Upper lobe of left lung (tissue), 4 donors: ENCODE measurements around the gene CAMK2G.

Experiments used
- POLR2A ChIP-seq, 4 donors: fragments of 450-650 bp; IDR thresholded peaks; one replicate each; pipeline ENCODE4 v1.5.1; 2016 to 2017; ENCODE audit warnings: antibody characterized with exemption in 4 of 4, mild to moderate bottlenecking in 2 of 4
- POLR2AphosphoS5 ChIP-seq, 2 donors: sonication (generic); formaldehyde crosslinking; IDR thresholded peaks; one replicate each; pipeline ENCODE4 v1.5.1; 2017; ENCODE audit warnings: antibody characterized with exemption in 2 of 2
- TF ChIP-seq, protein P1 (sequence below), 6 experiments: fragments of 450-650 bp in 4 of 6; fragments of 200-600 bp in 2 of 6; sonication (generic) in 2 of 6; IDR thresholded peaks; one replicate each; pipeline ENCODE4 v1.5.1; 2016 to 2019; ENCODE audit warnings: antibody characterized with exemption in 6 of 6

DNA sequence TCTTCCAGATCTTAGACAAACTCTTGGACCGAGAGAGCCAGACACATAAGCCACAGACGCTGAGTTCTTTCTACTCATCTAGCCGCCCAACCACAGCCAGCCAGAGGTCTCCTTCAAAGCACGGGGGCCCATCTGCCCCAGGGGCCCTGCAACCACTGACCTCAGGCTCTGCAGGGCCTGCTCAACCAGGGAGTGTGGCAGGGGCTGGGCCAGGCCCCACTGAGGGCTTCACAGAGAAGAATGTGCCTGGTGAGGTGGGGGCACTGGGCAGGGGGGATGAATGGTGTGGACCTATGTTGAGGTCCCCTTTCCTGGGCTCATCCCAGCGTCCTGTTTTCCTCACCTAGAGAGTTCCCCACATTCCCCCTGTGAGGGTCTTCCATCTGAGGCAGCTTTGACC, 77.6 kb downstream of the CAMK2G start:
- TF ChIP-seq POLR2A (IDR thresholded peaks at IDR 0.05) (peak in 1 of 4 donors; percentile 4), POLR2AphosphoS5 (IDR thresholded peaks at IDR 0.05) (no peak)
- TF ChIP-seq, protein P1, sequence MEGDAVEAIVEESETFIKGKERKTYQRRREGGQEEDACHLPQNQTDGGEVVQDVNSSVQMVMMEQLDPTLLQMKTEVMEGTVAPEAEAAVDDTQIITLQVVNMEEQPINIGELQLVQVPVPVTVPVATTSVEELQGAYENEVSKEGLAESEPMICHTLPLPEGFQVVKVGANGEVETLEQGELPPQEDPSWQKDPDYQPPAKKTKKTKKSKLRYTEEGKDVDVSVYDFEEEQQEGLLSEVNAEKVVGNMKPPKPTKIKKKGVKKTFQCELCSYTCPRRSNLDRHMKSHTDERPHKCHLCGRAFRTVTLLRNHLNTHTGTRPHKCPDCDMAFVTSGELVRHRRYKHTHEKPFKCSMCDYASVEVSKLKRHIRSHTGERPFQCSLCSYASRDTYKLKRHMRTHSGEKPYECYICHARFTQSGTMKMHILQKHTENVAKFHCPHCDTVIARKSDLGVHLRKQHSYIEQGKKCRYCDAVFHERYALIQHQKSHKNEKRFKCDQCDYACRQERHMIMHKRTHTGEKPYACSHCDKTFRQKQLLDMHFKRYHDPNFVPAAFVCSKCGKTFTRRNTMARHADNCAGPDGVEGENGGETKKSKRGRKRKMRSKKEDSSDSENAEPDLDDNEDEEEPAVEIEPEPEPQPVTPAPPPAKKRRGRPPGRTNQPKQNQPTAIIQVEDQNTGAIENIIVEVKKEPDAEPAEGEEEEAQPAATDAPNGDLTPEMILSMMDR (IDR thresholded peaks at IDR 0.05) = no peak
